CD4-positive, alpha-beta T cell treated with Interferon gamma for 1 hour (primary cell): ENCODE data around the gene EIF4G2.
A peak's percentile ranks its signal among the peaks of the same experiment; 100 is the strongest.

Experiments used
- DNase-seq: peaks from one replicate; pipeline ENCODE4 v3.0.0-alpha.2; 2020

EIF4G2 gene

DNA sequence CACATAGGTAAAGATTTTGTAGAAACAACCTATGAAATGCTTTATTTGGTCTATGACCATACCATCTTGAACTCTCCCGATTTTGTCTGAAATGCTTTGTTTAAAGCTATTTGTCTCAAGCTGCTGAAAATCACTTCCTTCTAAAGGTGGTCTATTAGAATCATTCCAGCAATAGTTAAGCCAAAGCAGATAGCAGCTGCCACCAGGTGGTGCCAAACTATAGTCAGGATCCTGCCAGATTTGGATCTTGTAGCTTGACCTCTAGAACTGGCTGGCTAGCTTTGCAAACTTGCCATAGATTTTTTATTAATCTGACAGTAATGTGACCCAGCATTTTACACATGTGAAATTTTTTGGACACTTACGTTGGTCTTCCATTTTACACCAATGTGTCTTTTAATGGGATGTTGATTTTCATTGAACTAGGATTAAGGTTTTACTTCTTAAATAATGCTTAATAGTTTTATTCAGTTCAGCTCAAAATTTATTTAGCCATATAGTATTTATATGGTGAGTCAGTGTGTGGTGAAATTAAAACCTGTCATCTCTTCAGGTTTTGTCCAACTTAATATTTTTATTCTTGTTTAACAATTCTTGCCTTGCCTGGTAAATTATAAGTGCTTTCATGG, 38.0 kb downstream of the EIF4G2 start:
- no peak for DNase-seq

DNA sequence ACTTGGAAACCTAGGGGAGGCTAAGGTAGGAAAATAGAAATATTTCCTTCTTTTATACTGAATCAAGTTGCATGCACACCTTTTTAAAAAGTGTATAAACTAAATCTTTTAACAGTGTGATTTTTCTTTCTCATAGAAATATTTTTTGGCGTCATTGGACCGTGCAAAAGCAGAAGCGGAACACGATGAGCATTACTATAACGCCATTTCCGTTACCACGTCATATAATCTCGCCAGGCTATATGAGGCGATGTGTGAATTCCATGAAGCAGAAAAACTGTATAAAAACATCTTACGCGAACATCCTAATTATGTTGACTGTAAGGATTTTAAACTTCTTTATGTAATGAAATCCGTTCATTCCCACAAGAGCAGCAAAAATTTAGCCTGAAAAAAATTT, 44.3 kb downstream of the EIF4G2 start:
- DNase-seq: no peak

DNA sequence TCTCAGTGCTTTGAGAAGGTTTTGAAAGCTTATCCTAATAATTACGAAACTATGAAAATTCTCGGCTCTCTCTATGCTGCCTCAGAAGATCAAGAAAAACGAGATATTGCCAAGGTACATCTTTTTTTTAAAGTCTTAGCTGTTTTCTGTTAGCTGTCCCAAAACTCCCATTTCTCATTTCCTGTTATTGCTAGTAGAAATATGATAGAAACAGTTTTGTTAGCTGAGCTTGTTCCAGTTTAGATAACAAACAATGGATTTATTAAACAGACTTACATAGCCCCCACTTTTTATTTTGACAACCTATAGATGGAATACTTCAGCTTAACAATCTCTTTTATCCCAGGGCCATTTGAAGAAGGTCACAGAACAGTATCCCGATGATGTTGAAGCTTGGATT, 45.0 kb downstream of the EIF4G2 start:
- no peak for DNase-seq

DNA sequence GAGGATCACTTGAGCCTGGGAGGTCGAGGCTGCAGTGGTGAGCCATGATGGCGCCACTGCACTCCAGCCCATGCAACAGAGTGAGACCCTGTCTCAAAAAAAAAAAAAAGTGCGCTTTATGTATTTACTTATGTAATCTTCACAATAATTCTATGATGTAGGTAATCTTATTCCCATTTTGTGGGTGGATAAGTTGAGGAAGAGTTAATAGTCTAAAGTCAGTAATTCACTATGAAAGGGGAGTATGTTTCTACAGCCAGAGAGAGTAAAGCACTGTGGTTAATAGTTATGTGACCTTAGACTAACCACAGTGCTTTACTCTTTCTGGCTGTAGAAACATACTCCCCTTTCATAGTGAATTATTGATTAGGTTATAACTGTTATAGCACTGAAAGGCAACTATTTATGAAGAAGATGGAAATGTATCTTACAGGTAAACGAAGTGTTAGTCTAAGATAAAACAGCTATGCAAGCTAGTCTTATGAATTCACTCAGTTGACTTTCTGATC, 45.8 kb downstream of the EIF4G2 start:
- no peak for DNase-seq

DNA sequence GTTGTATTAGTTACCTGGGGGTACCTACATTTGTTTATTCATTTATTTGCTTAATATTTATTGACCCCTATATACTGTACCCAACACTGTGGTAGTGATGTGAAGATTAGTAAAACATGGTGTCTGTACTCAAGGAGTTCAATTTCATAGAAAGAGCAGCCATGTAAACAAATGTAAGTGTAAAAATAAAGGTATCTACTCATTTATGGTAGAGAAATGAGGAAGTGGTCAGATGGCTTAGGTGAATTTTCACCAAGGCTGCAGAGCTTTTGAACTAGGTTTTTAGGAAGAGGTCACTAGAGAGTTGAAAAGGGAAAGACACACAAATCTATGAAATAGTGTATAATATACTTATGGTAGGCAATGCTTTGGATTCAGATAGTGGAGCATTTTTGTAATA, 46.5 kb downstream of the EIF4G2 start:
- DNase-seq: no peak

DNA sequence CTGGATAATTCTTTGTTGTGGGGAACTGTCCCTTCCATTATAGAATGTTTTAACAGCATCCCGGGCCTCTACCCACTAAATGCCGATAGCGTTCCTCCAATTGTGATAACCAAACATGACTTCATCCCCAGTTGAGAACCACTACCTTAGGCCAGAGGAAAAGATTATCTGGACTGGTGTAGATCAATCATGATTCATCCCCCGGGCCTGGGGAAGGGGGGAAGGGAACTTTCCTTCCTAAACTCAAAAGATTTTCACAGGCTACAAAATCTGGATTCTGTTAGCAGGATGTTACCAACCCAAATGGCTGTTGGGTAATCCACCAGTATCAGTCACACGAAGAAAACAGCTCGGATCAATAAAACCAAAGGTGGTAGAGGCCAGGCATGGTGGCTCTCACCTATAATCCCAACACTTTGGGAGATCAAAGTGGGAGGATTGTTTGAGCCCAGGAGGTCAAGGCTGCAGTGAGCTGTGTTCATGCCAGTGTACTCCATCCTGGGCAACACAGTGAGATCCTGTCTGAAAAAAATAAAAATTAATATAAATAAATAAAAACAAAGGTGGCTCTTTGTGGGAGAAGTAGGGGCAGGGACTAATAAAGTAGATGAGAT, 47.5 kb downstream of the EIF4G2 start:
- no peak for DNase-seq

DNA sequence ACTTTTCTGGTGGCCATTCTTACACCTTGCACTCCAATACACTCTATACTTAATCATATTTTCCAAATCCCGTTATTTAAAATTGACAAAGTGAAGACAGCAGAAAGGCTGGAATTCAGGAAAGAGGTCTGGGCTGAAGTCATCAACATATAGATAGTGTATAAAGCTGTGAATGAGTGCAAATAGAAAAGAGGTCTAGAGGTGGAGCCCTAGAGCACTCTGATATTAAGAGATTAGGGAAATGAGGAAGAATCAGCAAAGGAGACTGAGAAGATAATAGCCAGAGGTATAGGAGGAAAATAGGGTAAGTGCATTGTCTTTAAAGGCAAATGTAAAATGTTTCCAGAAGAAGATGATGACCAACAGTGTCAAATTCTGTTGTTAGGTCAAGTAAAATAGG, 49.8 kb downstream of the EIF4G2 start:
- DNase-seq: no peak

DNA sequence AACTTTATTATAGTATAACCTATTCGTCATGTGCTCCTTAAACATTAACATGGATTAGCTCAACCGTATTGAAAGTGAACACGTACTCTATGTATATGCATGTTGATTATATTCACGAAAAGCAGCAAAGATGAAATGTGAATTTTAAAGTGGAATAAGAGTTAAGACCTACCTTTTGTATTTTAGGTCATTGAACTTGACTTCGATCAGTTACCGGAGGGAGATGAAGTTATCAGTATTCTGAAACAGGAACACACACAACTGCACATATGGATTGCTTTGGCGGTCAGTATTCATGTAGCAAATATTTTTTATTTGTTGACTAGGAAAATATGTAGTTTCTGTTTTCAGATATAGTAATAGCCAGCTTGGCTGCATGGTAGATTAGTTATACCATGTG, 56.2 kb downstream of the EIF4G2 start:
- DNase-seq: no peak

DNA sequence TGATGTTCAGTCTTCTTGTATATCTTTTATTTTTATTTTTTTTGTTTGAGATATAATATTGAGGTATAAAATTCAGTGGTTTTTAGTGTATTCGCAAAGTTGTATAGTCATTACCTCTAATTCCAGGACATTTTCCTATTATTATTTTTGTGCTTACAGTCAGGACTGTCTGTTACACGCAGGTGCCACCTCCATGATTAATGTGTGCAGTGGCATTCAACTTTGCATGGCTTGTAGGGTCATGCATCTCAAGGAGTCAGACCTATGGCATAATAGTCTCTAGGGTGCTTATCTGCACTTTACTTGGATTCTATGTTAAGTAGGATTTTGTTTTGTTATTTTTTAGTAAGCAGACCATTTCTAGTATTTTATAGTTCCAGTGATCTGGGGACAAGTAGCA, 56.7 kb downstream of the EIF4G2 start:
- DNase-seq: no peak

DNA sequence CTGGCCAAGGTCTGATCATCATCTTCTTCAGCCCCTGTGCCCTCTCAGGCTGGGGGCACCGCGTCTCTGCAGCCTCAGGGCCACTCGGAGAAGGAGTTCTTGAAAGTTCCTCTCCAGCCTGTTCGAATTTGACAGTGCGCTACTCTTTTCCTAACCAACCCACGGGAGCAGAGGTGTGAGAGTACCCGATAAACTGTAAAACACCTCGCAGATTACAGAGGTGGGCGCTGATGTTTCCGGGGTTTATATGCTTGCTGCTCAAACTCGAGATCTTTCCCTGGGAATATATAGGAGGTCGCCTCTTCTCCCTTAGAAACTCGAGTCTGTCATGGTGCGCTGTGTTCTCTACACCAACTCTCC, 57.2 kb downstream of the EIF4G2 start:
- DNase-seq: no peak

DNA sequence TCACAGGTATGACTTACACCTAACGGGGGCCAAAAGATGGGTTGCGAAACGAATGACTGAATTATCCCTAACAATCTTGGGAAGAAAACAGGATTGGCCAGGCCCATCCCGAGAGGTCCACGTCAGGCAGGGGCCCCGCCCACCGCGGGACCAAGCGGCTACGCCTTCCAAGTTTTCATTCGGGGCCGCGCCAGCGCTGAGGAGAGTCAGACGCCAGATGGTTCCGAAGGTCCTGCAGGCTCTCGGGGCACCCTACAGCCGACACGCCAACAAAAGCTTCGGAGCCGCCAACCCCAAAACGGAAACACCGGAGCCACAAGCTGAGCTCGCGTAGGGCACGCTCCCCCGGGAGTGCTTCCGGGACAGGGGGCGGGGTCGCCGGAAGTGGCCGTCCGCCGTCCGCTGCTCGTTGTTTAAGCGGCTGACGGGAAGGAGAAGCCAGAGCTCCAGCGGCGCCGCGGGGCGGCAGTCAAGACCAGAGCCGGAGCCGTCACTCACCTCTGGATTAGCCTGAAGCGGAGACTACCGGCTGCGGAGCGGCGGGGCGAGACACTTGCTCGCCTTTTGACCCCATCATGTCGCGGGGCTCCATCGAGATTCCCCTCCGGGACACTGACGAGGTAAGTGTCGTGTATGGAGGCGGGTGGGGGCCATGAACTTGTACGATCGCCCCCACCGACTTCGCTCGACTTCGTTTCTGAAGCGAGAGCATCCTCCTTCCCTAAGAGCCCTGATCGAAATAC, 57.7 kb downstream of the EIF4G2 start, which contains the start of gene CTR9:
Gene CTR9 (plus strand): TSS at position 409 of the 743 bp plus-strand sequence. CDS start 167 bp downstream, at position 576.
- DNase-seq: peak; percentile 89

DNA sequence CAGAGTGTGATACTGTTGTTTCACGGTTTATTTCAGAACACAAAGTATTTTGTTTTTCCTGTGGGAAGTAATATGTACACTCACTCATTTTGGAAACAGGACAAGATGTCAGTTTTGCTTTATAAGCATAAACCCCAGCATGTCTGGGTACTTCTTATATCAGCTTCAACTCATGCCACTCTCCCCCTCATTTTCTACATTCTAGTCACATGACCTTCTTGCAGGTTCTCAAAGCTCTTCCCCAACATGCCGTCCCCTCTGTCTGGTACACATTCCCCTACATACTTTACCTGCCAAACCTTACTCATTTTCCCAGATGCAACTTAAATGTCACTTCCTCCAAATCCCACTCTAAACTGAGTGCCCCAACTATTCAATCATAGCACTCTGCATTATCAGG, 59.2 kb downstream of the EIF4G2 start:
- no peak for DNase-seq

DNA sequence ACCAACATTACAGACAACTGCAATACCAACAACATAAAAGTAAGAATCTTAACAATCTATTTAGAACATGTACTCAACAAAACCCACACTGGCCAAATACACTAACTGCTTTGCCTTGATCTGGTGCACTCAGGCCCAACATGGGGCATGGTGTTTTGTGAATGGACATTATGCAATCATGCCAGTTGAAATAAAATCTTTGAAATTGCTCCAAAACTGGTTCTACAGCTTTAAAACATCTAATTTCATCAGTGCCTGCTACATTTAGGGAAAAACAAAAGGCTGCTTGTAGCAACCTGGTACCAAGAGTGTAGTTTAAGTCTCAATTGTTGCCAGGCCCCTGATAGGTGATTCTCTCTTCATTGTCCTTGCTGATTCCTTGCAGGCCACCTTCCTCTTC, 61.0 kb downstream of the EIF4G2 start:
- DNase-seq: no peak
